Ishikawa (cell line): ENCODE measurements around the gene ST6GALNAC3.

Source experiments
- CEBPB ChIP-seq: IDR thresholded peaks from 2 replicates; pipeline ENCODE4 v1.6.1; 2012
- CREB1 ChIP-seq: IDR thresholded peaks from 2 replicates; pipeline ENCODE4 v1.6.1; 2012; ENCODE audit warnings: low read depth
- EGR1 ChIP-seq: IDR thresholded peaks from 2 replicates; pipeline ENCODE4 v1.6.1; 2012
- EP300 ChIP-seq: IDR thresholded peaks from 2 replicates; pipeline ENCODE4 v1.6.1; 2012; ENCODE audit warnings: borderline replicate concordance
- FOXM1 ChIP-seq: IDR thresholded peaks from 2 replicates; pipeline ENCODE4 v1.6.1; 2012; ENCODE audit warnings: low read depth, borderline replicate concordance
- RAD21 ChIP-seq: IDR thresholded peaks from 2 replicates; pipeline ENCODE4 v1.6.1; 2012; ENCODE audit warnings: low read depth
- TCF12 ChIP-seq: IDR thresholded peaks from 2 replicates; pipeline ENCODE4 v1.6.1; 2012; ENCODE audit warnings: low read depth
- YY1 ChIP-seq: IDR thresholded peaks from 2 replicates; pipeline ENCODE4 v1.6.1; 2012; ENCODE audit warnings: low read depth
- TF ChIP-seq, protein P1 (sequence below): IDR thresholded peaks from 2 replicates; pipeline ENCODE4 v1.6.1; 2012; ENCODE audit warnings: low read depth, mild to moderate bottlenecking

DNA sequence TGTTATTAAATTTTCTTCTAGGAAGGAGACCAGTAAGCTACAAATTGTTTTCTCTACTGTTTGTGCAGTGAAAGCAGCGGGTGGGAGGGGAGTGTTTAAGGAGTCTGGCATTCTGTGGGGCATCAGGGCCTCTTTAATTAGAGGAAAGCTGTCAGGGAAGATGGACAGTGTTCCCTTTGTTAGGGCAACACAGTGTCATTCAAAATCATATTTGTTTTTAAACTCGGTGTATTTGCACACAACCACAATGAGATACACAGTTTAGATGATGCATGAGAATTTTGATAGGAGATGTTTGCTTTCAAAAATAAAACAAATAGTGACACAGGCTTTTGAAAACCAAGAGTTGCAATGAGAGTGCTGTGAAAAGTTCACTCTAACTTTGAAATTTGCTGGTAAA lies 15.1 kb upstream of the ST6GALNAC3 start:
- no peak for TF ChIP-seq CREB1
- no peak for TF ChIP-seq TCF12
- no peak for TF ChIP-seq EP300
- TF ChIP-seq, protein P1, sequence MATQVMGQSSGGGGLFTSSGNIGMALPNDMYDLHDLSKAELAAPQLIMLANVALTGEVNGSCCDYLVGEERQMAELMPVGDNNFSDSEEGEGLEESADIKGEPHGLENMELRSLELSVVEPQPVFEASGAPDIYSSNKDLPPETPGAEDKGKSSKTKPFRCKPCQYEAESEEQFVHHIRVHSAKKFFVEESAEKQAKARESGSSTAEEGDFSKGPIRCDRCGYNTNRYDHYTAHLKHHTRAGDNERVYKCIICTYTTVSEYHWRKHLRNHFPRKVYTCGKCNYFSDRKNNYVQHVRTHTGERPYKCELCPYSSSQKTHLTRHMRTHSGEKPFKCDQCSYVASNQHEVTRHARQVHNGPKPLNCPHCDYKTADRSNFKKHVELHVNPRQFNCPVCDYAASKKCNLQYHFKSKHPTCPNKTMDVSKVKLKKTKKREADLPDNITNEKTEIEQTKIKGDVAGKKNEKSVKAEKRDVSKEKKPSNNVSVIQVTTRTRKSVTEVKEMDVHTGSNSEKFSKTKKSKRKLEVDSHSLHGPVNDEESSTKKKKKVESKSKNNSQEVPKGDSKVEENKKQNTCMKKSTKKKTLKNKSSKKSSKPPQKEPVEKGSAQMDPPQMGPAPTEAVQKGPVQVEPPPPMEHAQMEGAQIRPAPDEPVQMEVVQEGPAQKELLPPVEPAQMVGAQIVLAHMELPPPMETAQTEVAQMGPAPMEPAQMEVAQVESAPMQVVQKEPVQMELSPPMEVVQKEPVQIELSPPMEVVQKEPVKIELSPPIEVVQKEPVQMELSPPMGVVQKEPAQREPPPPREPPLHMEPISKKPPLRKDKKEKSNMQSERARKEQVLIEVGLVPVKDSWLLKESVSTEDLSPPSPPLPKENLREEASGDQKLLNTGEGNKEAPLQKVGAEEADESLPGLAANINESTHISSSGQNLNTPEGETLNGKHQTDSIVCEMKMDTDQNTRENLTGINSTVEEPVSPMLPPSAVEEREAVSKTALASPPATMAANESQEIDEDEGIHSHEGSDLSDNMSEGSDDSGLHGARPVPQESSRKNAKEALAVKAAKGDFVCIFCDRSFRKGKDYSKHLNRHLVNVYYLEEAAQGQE = no peak
- TF ChIP-seq RAD21 = no peak
- TF ChIP-seq YY1 = no peak
- TF ChIP-seq EGR1 = no peak
- TF ChIP-seq CEBPB = no peak
- TF ChIP-seq FOXM1 = no peak
